Neural cell (in vitro differentiated cells): ENCODE data around the gene CD300A. TPM values are rescaled to one million over a fixed set of nuclear protein-coding genes. Genes with fewer than 3 reads are reported as not detected.

Experiments
- H2AFZ ChIP-seq: fragments of 200-600, 300-800 bp; sonication (generic), shearing (Covaris generic); 2 replicates; pipeline ENCODE4 v1.6.0; 2014; ENCODE audit warnings: low read depth, mild to moderate bottlenecking, antibody characterized with exemption, low read length, moderate library complexity
- H3F3A ChIP-seq: fragments of 200-600 bp; shearing (Covaris generic); 2 replicates; pipeline ENCODE4 v1.6.1; 2016; ENCODE audit warnings: mild to moderate bottlenecking, moderate library complexity, mixed read lengths, antibody characterized with exemption, low read length; ENCODE audit not compliant: insufficient read depth, poor library complexity, severe bottlenecking
- H3K27ac ChIP-seq: fragments of 200-600, 300-800 bp; sonication (generic), shearing (Covaris generic); 2 replicates; pipeline ENCODE4 v1.5.1; 2014; ENCODE audit warnings: mild to moderate bottlenecking, low read length, moderate library complexity
- H3K27me3 ChIP-seq: fragments of 300-800, 200-600 bp; sonication (generic), shearing (Covaris generic); 2 replicates; pipeline ENCODE4 v1.6.0; 2014; ENCODE audit warnings: mild to moderate bottlenecking, low read depth, low read length, moderate library complexity; ENCODE audit not compliant: insufficient read depth
- H3K36me3 ChIP-seq: fragments of 300-800, 200-600 bp; sonication (generic), shearing (Covaris generic); 2 replicates; pipeline ENCODE4 v1.5.1; 2014; ENCODE audit warnings: mild to moderate bottlenecking, antibody characterized with exemption, low read length, moderate library complexity; ENCODE audit not compliant: insufficient read depth
- H3K4me2 ChIP-seq: fragments of 300-800, 200-600 bp; sonication (generic), shearing (Covaris generic); 2 replicates; pipeline ENCODE4 v1.6.0; 2014; ENCODE audit warnings: mild to moderate bottlenecking, low read length
- H3K4me3 ChIP-seq: fragments of 300-800, 200-600 bp; sonication (generic), shearing (Covaris generic); 2 replicates; pipeline ENCODE4 v1.5.1; 2014; ENCODE audit warnings: mild to moderate bottlenecking, low read length, moderate library complexity
- H3K79me2 ChIP-seq: fragments of 200-600 bp; shearing (Covaris generic); replicated peaks from 2 replicates; pipeline ENCODE4 v1.6.0; 2014; ENCODE audit warnings: mild to moderate bottlenecking, low read length, moderate library complexity; ENCODE audit not compliant: insufficient read depth
- H3K9ac ChIP-seq: fragments of 300-800, 200-600 bp; sonication (generic), shearing (Covaris generic); 2 replicates; pipeline ENCODE4 v1.6.1; 2016; ENCODE audit warnings: mild to moderate bottlenecking, low read length, mixed read lengths
- H3K9me2 ChIP-seq: fragments of 200-600 bp; shearing (Covaris generic); 2 replicates; pipeline ENCODE4 v1.6.1; 2016; ENCODE audit warnings: mild to moderate bottlenecking, low read length, mixed read lengths; ENCODE audit not compliant: insufficient read depth
- H3K9me3 ChIP-seq: fragments of 200-600, 300-800 bp; sonication (generic), shearing (Covaris generic); 2 replicates; pipeline ENCODE4 v1.6.1; 2016; ENCODE audit warnings: mild to moderate bottlenecking, mixed run types, low read length, moderate library complexity, mixed read lengths
- H4K20me1 ChIP-seq: fragments of 200-600 bp; shearing (Covaris generic); 2 replicates; pipeline ENCODE4 v1.6.1; 2016; ENCODE audit warnings: mild to moderate bottlenecking, mixed run types; ENCODE audit not compliant: insufficient read depth
- CTCF ChIP-seq: fragments of 450-650 bp; IDR thresholded peaks from 2 replicates; pipeline ENCODE4 v1.5.1; 2014; ENCODE audit warnings: antibody characterized with exemption, mild to moderate bottlenecking, moderate library complexity; ENCODE audit not compliant: poor library complexity, severe bottlenecking
- EP300 ChIP-seq: fragments of 450-650 bp; conservative IDR thresholded peaks from 2 replicates; pipeline ENCODE4 v1.6.1; 2014; ENCODE audit warnings: antibody characterized with exemption, mild to moderate bottlenecking, moderate library complexity; ENCODE audit not compliant: poor library complexity, severe bottlenecking
- EZH2 ChIP-seq: fragments of 200-600, 300-800 bp; shearing (Covaris generic), sonication (generic); IDR thresholded peaks from 2 replicates; pipeline ENCODE4 v1.6.1; 2014; ENCODE audit warnings: antibody characterized with exemption, low read length, borderline replicate concordance, mild to moderate bottlenecking; ENCODE audit not compliant: insufficient read depth, poor library complexity, severe bottlenecking
- MXI1 ChIP-seq: fragments of 450-650 bp; conservative IDR thresholded peaks from 2 replicates; pipeline ENCODE4 v1.6.1; 2014; ENCODE audit warnings: antibody characterized with exemption, mild to moderate bottlenecking; ENCODE audit not compliant: poor library complexity, severe bottlenecking
- POLR2AphosphoS5 ChIP-seq: IDR thresholded peaks from 2 replicates; pipeline ENCODE4 v1.6.1; 2012
- RAD21 ChIP-seq: fragments of 450-650 bp; conservative IDR thresholded peaks from 2 replicates; pipeline ENCODE4 v1.6.1; 2014; ENCODE audit warnings: antibody characterized with exemption, mild to moderate bottlenecking, moderate library complexity
- REST ChIP-seq: IDR thresholded peaks from 2 replicates; pipeline ENCODE4 v1.6.1; 2012; ENCODE audit warnings: borderline replicate concordance
- SMC3 ChIP-seq: fragments of 450-650 bp; conservative IDR thresholded peaks from 2 replicates; pipeline ENCODE4 v1.6.1; 2014; ENCODE audit warnings: antibody characterized with exemption, mild to moderate bottlenecking, moderate library complexity; ENCODE audit not compliant: poor library complexity
- TAF1 ChIP-seq: IDR thresholded peaks from 2 replicates; pipeline ENCODE4 v1.6.1; 2012; ENCODE audit warnings: low read depth
- polyA plus RNA-seq: library from polyadenylated mRNA; depleted of rRNA; stranded (reverse); fragments of >200 nt; gene quantifications from 2 replicates; pipeline ENCODE4 v1.2.3, GENCODE V29; 2014

Gene CD300A
- polyA plus RNA-seq, 1 donor from 2014 or later: 0.35 TPM

- Histone ChIP-seq H3K9me2 (no peaks in the 10 kb centered on the region), H3K36me3 (no peaks in the 10 kb centered on the region), H3F3A (no peaks in the 10 kb centered on the region), H3K9me3 (no peaks in the 10 kb centered on the region), H4K20me1 (no peaks in the 10 kb centered on the region), H3K4me3 (no peak overlapping the region), H2AFZ (no peak overlapping the region), H3K79me2 (no peaks in the 10 kb centered on the region), H3K27ac (no peak overlapping the region), H3K27me3 (peaks cover 5% of the 10 kb centered on the region), H3K4me2 (no peak overlapping the region), H3K9ac (no peak overlapping the region)
- TF ChIP-seq CTCF: no peak
- TF ChIP-seq EZH2: no peak
- no peak for TF ChIP-seq MXI1
- no peak for TF ChIP-seq REST
- no peak for TF ChIP-seq EP300
- TF ChIP-seq RAD21: no peak
- TF ChIP-seq POLR2AphosphoS5: no peak
These were observed 17.7 kb upstream of the CD300A start for GRCh38 chr17:74448756-74449155.

GRCh38 chr17:74449306-74449705, 17.1 kb upstream of the CD300A start:
- no peaks in the 10 kb centered on the region for H3K36me3 ChIP-seq
- peaks cover 5% of the 10 kb centered on the region for H3K27me3 ChIP-seq
- no peak overlapping the region for H2AFZ ChIP-seq
- no peak overlapping the region for H3K4me3 ChIP-seq
- no peaks in the 10 kb centered on the region for H3F3A ChIP-seq
- H3K9ac ChIP-seq: no peak overlapping the region
- no peak overlapping the region for H3K4me2 ChIP-seq
- H4K20me1 ChIP-seq: no peaks in the 10 kb centered on the region
- H3K27ac ChIP-seq: no peak overlapping the region
- H3K9me3 ChIP-seq: no peaks in the 10 kb centered on the region
- TF ChIP-seq TAF1 (no peak), REST (no peak), EZH2 (no peak), CTCF (no peak), RAD21 (no peak), EP300 (no peak), SMC3 (no peak), POLR2AphosphoS5 (no peak), MXI1 (no peak)
- no peaks in the 10 kb centered on the region for H3K79me2 ChIP-seq
- H3K9me2 ChIP-seq: no peaks in the 10 kb centered on the region
